K562 (cell line): ENCODE measurements around the gene PEX3. TPM values are rescaled to one million over a fixed set of nuclear protein-coding genes. Genes with fewer than 3 reads are reported as not detected.
A peak's percentile ranks its signal among the peaks of the same experiment; 100 is the strongest.

Source experiments
- BCL6 ChIP-seq: fragments of 250-450 bp; sonication (Bioruptor Pico); IDR thresholded peaks from 2 replicates; pipeline ENCODE4 v1.4.0; 2020
- BMI1 ChIP-seq: fragments of 150-350 bp; IDR thresholded peaks from 2 replicates; pipeline ENCODE4 v1.6.1; 2014; ENCODE audit warnings: low read length
- BRF2 ChIP-seq: IDR thresholded peaks from 3 replicates; pipeline ENCODE4 v1.6.1; 2011; ENCODE audit warnings: borderline replicate concordance, mild to moderate bottlenecking; ENCODE audit not compliant: insufficient read length, insufficient read depth
- EP400 ChIP-seq: fragments of 450-650 bp; IDR thresholded peaks from 2 replicates; pipeline ENCODE4 v1.6.1; 2017; ENCODE audit warnings: antibody characterized with exemption, mild to moderate bottlenecking, moderate library complexity
- FOXA3 ChIP-seq, 2 experiments: fragments of 450-650 bp in 1 of 2; sonication (generic) in 1 of 2; formaldehyde crosslinking; IDR thresholded peaks in 1 of 2; conservative IDR thresholded peaks in 1 of 2; 2 replicates each; pipeline versions ENCODE4 v1.4.0 to v1.8.0; 2020 to 2022; ENCODE audit warnings: mild to moderate bottlenecking in 2 of 2, missing genetic modification reagents in 1 of 2
- FUS ChIP-seq: fragments of 200-400 bp; formaldehyde crosslinking; optimal IDR thresholded peaks from 2 replicates; pipeline ENCODE3; 2017; ENCODE audit warnings: low read depth, low read length
- IRF9 ChIP-seq: fragments of 450-650 bp; IDR thresholded peaks from 2 replicates; pipeline ENCODE4 v1.6.1; 2016; ENCODE audit warnings: missing biosample characterization, missing genetic modification characterization
- MAZ ChIP-seq, 2 experiments: fragments of 450-650 bp in 1 of 2; sonication (generic) in 1 of 2; formaldehyde crosslinking; IDR thresholded peaks in 1 of 2; conservative IDR thresholded peaks in 1 of 2; 2 replicates each; pipeline versions ENCODE4 v1.4.0 to v1.5.0; 2020; ENCODE audit warnings: mild to moderate bottlenecking in 1 of 2, missing genetic modification reagents in 1 of 2
- MYBL2 ChIP-seq, 2 experiments: fragments of 450-650 bp in 1 of 2; sonication (generic) in 1 of 2; formaldehyde crosslinking in 1 of 2; IDR thresholded peaks; 2 replicates each; pipeline versions ENCODE4 v1.6.1 to v1.8.1; 2017 to 2022; ENCODE audit warnings: borderline replicate concordance in 1 of 2, inconsistent platforms in 1 of 2, low read depth in 1 of 2, mild to moderate bottlenecking in 1 of 2, missing genetic modification reagents in 1 of 2, moderate library complexity in 1 of 2
- NONO ChIP-seq, 2 experiments: fragments of 200-400 bp in 1 of 2; fragments of 450-650 bp in 1 of 2; formaldehyde crosslinking in 1 of 2; IDR thresholded peaks; 2 replicates each; pipeline ENCODE4 v1.6.1; 2017; ENCODE audit warnings: low read depth in 2 of 2, mild to moderate bottlenecking in 2 of 2, moderate library complexity in 2 of 2, low read length in 1 of 2
- POLR2AphosphoS2 ChIP-seq: IDR thresholded peaks from 2 replicates; pipeline ENCODE4 v1.6.1; 2012; ENCODE audit warnings: low read length, improper control_type of control experiment
- RBM34 ChIP-seq: fragments of 200-400 bp; formaldehyde crosslinking; IDR thresholded peaks from 2 replicates; pipeline ENCODE4 v1.6.1; 2018; ENCODE audit warnings: low read length, borderline replicate concordance; ENCODE audit not compliant: insufficient read depth
- RHOXF2B ChIP-seq: fragments of 250-450 bp; sonication (Bioruptor Pico); conservative IDR thresholded peaks from 2 replicates; pipeline ENCODE4 v1.5.1; 2021
- SMC3 ChIP-seq: conservative IDR thresholded peaks from 2 replicates; pipeline ENCODE4 v1.6.1; 2011; ENCODE audit warnings: low read depth, low read length, improper control_type of control experiment; ENCODE audit not compliant: insufficient read depth
- SREBF1 ChIP-seq: fragments of 150-350 bp; IDR thresholded peaks from 2 replicates; pipeline ENCODE4 v1.6.1; 2014; ENCODE audit warnings: antibody characterized with exemption, low read depth, low read length, borderline replicate concordance
- THRB ChIP-seq: fragments of 450-650 bp; formaldehyde crosslinking; conservative IDR thresholded peaks from 2 replicates; pipeline ENCODE4 v1.4.0; 2022; ENCODE audit warnings: mild to moderate bottlenecking, missing genetic modification characterization
- ZBED1 ChIP-seq: IDR thresholded peaks from 2 replicates; pipeline ENCODE4 v1.6.1; 2014
- ZNF354B ChIP-seq: fragments of 250-450 bp; sonication (Bioruptor Pico); IDR thresholded peaks from 2 replicates; pipeline ENCODE4 v1.4.0; 2020
- polyA plus RNA-seq, 8 experiments: library from polyadenylated mRNA; depleted of rRNA in 4 of 8; stranded (reverse) in 5 of 8; unstranded in 3 of 8; fragments of >200 nt; fragmentation: Nextera tagmentation in 2 of 8; fragmentation: Illumina TruSeq in 1 of 8; extraction: Ambion mirVana in 2 of 8; extraction: Trizol in 1 of 8; gene quantifications; 2 replicates each; pipeline versions ENCODE4 v1.2.1 to v1.2.3, GENCODE V29; 2011 to 2014; ENCODE audit warnings: inconsistent platforms in 1 of 8, missing spikeins in 1 of 8
- total RNA-seq, 7 experiments: library from RNA; depleted of rRNA in 6 of 7; stranded (reverse); fragments of >200 nt in 6 of 7; fragmentation: Illumina TruSeq in 2 of 7; extraction: Trizol in 2 of 7; gene quantifications; 2 replicates each; pipeline versions ENCODE4 v1.2.1 to v1.2.3, GENCODE V29; 2011 to 2021; ENCODE audit warnings: low replicate concordance in 1 of 7
- TF ChIP-seq, protein P1 (sequence below): fragments of 450-650 bp; IDR thresholded peaks from 2 replicates; pipeline ENCODE4 v1.6.1; 2018; ENCODE audit warnings: mild to moderate bottlenecking, low read depth; ENCODE audit not compliant: partially characterized antibody
- TF ChIP-seq, protein P2 (sequence below), 2 experiments: fragments of 250-450 bp in 1 of 2; fragments of 450-650 bp in 1 of 2; sonication (Bioruptor Pico) in 1 of 2; IDR thresholded peaks; 2 replicates each; pipeline versions ENCODE4 v1.6.1 to v1.8.0; 2016 to 2021; ENCODE audit warnings: mild to moderate bottlenecking in 2 of 2, moderate library complexity in 2 of 2, missing compliant biosample characterization in 1 of 2, missing genetic modification characterization in 1 of 2

Gene PEX3
- total and polyA plus RNA-seq, 9 of the 15 experiments (the other 6 are each of a cell fraction or from before 2014, with no cell fraction given) = 17.3 to 69.6 (median 32.7) TPM

DNA sequence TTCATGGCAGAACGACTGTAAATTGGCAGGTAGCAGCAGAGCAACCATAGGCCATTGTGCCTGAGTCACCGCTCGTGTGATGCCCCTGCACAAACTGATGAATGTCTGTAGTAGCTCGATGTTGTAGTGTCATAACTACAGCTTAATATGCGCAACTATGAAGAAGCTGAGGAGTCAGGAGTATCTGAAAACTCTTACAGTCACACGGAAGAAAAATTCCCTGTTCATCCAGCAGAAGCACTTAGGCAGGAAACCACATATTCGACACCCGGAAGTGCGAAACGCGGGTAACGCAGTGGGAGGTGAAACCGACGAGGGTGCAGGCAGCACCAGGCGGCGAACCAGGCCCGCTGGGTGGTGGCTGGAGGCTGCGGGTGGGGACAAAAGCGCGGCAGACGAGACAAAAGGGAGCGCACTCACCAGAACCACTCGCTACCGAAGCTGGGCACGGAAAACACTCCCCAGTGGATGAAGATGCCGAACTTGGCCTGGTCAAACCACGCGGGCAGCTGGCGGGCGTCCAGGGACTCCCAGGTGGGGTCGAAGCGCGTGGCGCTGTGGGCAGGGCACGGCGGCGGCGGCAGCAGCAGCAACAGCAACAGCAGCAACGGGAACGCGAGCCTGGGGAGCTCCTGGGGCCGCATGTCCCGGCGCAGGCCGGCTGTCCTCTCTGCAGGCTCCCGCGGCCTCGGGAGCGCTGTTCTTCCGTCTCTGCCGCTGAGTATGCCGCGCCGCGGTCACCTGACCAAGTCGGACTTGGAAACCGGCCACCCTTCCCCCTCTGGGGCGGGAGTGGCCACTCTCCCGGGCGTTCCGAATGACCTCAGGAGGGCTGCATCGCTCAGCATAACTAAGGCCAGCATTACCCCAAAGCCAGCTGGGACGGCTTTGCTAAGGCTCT is 60.6 kb downstream of the PEX3 start, which contains the start of gene FUCA2 (continued):
- TF ChIP-seq, protein P1, sequence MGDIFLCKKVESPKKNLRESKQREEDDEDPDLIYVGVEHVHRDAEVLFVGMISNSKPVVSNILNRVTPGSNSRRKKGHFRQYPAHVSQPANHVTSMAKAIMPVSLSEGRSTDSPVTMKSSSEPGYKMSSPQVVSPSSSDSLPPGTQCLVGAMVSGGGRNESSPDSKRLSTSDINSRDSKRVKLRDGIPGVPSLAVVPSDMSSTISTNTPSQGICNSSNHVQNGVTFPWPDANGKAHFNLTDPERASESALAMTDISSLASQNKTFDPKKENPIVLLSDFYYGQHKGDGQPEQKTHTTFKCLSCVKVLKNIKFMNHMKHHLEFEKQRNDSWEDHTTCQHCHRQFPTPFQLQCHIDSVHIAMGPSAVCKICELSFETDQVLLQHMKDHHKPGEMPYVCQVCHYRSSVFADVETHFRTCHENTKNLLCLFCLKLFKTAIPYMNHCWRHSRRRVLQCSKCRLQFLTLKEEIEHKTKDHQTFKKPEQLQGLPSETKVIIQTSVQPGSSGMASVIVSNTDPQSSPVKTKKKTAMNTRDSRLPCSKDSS = no peak
- TF ChIP-seq ZNF354B (CRISPR knock-in tag) (no peak), RHOXF2B (CRISPR knock-in tag) (no peak), MYBL2 (IDR thresholded peaks at IDR 0.05; ENCODE audit: low read depth) (no peak), MYBL2 (CRISPR knock-in tag; IDR thresholded peaks at IDR 0.05; ENCODE audit: borderline replicate concordance) (no peak), BCL6 (CRISPR knock-in tag) (no peak), BRF2 (no peak), ZBED1 (peak; percentile 52), BMI1 (no peak), EP400 (peak; percentile 98), RBM34 (no peak), THRB (peak; percentile 40), MAZ (CRISPR knock-in tag; conservative IDR thresholded peaks at IDR 0.05 in 1 of 2, IDR thresholded peaks at IDR 0.05 in 1 of 2) (peak; percentile 86), IRF9 (tag) (no peak), POLR2AphosphoS2 (no peak), FUS (peak; percentile 79), FOXA3 (CRISPR knock-in tag; conservative IDR thresholded peaks at IDR 0.05 in 1 of 2, IDR thresholded peaks at IDR 0.05 in 1 of 2) (peak in 1 of 2 experiments; percentile 78; a peak in 1 of 4 replicates), NONO (IDR thresholded peaks at IDR 0.05; ENCODE audit: low read depth in 2 of 2, low read length in 1 of 2) (peak; percentile 70 to 90; a peak in 3 of 4 replicates), SMC3 (0 out of 2 replicates have a peak, but pooled peaks have one; percentile 3), SREBF1 (peak; percentile 34; the same call in 1 of the 2 replicates)
- TF ChIP-seq, protein P2, sequence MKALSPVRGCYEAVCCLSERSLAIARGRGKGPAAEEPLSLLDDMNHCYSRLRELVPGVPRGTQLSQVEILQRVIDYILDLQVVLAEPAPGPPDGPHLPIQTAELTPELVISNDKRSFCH (CRISPR knock-in tag; IDR thresholded peaks at IDR 0.05) = no peak
- TF ChIP-seq, protein P2 (tag; IDR thresholded peaks at IDR 0.05) = peak; percentile 61; the same call in 1 of the 2 replicates
